ENCODE results near the gene IQGAP2. TPM values are rescaled to one million over a fixed set of nuclear protein-coding genes. Genes with fewer than 3 reads are reported as not detected.

IQGAP2 gene
- total RNA-seq, 1 experiment from 2014 or later, result not detected

DNA sequence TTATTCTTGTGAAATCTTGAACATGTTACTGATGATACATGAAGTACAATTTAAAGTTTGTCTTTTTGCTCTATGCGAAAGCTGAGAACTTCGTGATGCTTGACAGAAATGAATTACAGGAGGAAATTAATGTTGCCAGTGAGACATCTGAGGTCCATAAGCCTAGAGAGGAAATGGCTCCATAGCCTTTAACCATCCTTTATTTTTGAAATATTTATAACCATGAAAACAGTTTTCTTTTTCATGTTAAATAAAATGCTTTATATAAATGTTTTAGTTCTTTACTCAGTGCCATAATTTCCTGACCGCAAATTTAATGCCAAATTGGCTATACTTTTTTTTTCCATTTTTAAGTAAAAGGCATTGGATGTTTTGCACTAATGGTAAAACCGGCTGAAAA is 191.0 kb downstream of the IQGAP2 start:
- ChIA-PET POLR2A (ENCODE audit: unreplicated experiment) (no interaction called here), CTCF (no interaction called here)
- no peaks in the 10 kb centered on the region for H3K36me3 ChIP-seq (ENCODE audit: low read depth)
- no peaks in the 10 kb centered on the region for H3K9me2 ChIP-seq (ENCODE audit: insufficient read depth)
- H4K20me1 ChIP-seq (ENCODE audit: insufficient read depth), result no peaks in the 10 kb centered on the region
- H3K79me2 ChIP-seq (ENCODE audit: low read depth), result no peaks in the 10 kb centered on the region
- H3K4me1 ChIP-seq (replicated peaks; ENCODE audit: insufficient read depth), result no peaks in the 10 kb centered on the region
- no peaks in the 10 kb centered on the region for H3K9me3 ChIP-seq (ENCODE audit: insufficient read depth, low read depth)
- H3K27me3 ChIP-seq (ENCODE audit: insufficient read depth, low read depth), result peaks cover 6% of the 10 kb centered on the region; the same call in 1 of the 2 replicates
- H2AFZ ChIP-seq, result no peak overlapping the region
- no peaks in the 10 kb centered on the region for H3F3A ChIP-seq (ENCODE audit: insufficient read depth, low read depth)
- no peak overlapping the region for H3K4me2 ChIP-seq
- BruUV-seq (replicated peaks), result no TSS peak
- no peak for DNase-seq
- TF ChIP-seq EZH2 (IDR thresholded peaks at IDR 0.05; ENCODE audit: low read depth), result no peak
- TF ChIP-seq, protein P1, sequence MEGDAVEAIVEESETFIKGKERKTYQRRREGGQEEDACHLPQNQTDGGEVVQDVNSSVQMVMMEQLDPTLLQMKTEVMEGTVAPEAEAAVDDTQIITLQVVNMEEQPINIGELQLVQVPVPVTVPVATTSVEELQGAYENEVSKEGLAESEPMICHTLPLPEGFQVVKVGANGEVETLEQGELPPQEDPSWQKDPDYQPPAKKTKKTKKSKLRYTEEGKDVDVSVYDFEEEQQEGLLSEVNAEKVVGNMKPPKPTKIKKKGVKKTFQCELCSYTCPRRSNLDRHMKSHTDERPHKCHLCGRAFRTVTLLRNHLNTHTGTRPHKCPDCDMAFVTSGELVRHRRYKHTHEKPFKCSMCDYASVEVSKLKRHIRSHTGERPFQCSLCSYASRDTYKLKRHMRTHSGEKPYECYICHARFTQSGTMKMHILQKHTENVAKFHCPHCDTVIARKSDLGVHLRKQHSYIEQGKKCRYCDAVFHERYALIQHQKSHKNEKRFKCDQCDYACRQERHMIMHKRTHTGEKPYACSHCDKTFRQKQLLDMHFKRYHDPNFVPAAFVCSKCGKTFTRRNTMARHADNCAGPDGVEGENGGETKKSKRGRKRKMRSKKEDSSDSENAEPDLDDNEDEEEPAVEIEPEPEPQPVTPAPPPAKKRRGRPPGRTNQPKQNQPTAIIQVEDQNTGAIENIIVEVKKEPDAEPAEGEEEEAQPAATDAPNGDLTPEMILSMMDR (conservative IDR thresholded peaks at IDR 0.05), result no peak
- no peak overlapping the region for H3K27ac ChIP-seq
- intact Hi-C loops (cut with micrococcal nuclease; ENCODE audit: unreplicated experiment), result no loop called here
- no peak overlapping the region for H3K4me3 ChIP-seq

DNA sequence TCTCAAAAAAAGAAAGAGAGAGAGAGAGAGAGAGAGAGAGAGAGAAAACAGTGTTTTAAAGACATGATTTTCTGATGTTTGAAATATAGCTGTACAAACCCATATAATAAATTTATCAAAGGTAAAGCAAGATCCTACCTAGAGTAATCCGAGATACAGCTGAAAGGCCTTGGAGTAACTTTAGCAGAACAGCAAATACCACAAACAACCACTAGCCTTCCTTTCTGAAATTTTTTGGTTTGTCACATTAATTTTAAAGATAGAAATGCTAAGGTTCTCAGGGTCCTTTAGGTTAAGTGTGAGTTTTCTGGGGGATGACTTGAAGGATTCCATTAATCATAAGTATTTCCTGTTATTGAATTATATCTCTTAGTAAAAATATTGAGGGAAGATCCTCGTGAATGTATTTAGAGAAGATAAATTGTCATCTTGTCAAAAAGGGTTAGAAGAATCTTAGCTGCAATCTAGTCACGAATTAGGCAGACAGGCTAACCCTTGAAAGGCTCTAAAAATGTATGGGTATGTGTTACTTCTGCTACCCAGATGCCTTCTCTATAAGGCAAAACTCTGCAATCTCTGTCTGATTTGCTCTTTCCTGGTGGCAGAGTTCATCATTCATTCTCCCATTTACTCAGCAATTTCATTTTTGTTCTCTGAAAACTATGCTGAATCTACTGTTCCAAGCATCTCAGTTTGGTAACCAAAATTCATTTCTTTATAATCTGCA is 192.8 kb downstream of the IQGAP2 start:
- Histone ChIP-seq H3K4me1 (replicated peaks; ENCODE audit: insufficient read depth) (no peaks in the 10 kb centered on the region), H3K4me2 (no peak overlapping the region), H3F3A (ENCODE audit: insufficient read depth, low read depth) (no peaks in the 10 kb centered on the region), H3K36me3 (ENCODE audit: low read depth) (no peaks in the 10 kb centered on the region), H3K9me3 (ENCODE audit: insufficient read depth, low read depth) (no peaks in the 10 kb centered on the region), H2AFZ (no peak overlapping the region), H3K27me3 (ENCODE audit: insufficient read depth, low read depth) (peaks cover 6% of the 10 kb centered on the region; the same call in 1 of the 2 replicates), H3K79me2 (ENCODE audit: low read depth) (no peaks in the 10 kb centered on the region), H4K20me1 (ENCODE audit: insufficient read depth) (no peaks in the 10 kb centered on the region), H3K27ac (no peak overlapping the region), H3K4me3 (no peak overlapping the region), H3K9me2 (ENCODE audit: insufficient read depth) (no peaks in the 10 kb centered on the region)
- intact Hi-C loops (cut with micrococcal nuclease; ENCODE audit: unreplicated experiment), result no loop called here
- no TSS peak for BruUV-seq (replicated peaks)
- DNase-seq, result no peak
- TF ChIP-seq, protein P1 (conservative IDR thresholded peaks at IDR 0.05), result no peak
- no peak for TF ChIP-seq EZH2 (IDR thresholded peaks at IDR 0.05; ENCODE audit: low read depth)
- POLR2A ChIA-PET (ENCODE audit: unreplicated experiment), result no interaction called here
- CTCF ChIA-PET, result interaction anchor here (0.6 kb wide), 1 partner anchor 158 kb away, joined by 3 read pairs; no protein-coding TSS in a partner anchor

DNA sequence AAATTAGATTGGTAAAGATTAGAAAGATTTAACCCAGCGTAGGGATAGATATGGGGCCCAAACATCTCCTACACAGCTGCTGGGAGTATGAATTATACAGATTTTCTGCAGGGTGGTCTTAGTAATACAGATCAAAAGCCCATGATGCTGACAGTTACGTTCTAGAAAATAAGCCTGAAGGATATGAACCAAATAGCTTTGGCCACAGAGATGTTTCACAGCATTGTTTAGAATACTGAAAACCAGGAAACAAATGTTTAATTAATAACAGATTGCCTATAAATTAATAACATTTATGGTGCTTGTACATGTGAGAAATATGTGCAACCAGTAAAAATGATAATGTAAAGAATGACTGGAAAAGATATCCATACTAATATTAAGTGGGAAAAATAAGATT is 195.4 kb downstream of the IQGAP2 start:
- no peaks in the 10 kb centered on the region for H4K20me1 ChIP-seq (ENCODE audit: insufficient read depth)
- H3K79me2 ChIP-seq (ENCODE audit: low read depth), result no peaks in the 10 kb centered on the region
- no peak for TF ChIP-seq EZH2 (IDR thresholded peaks at IDR 0.05; ENCODE audit: low read depth)
- TF ChIP-seq, protein P1 (conservative IDR thresholded peaks at IDR 0.05), result no peak
- H3K9me3 ChIP-seq (ENCODE audit: insufficient read depth, low read depth), result no peaks in the 10 kb centered on the region
- H3K27me3 ChIP-seq (ENCODE audit: insufficient read depth, low read depth), result no peaks in the 10 kb centered on the region
- ChIA-PET CTCF (interaction anchor here (0.5 kb wide), 1 partner anchor 114 kb away, joined by 4 read pairs; no protein-coding TSS in a partner anchor), POLR2A (ENCODE audit: unreplicated experiment) (no interaction called here)
- no peaks in the 10 kb centered on the region for H3K9me2 ChIP-seq (ENCODE audit: insufficient read depth)
- no peak overlapping the region for H3K4me2 ChIP-seq
- no peak overlapping the region for H3K27ac ChIP-seq
- BruUV-seq (replicated peaks), result no TSS peak
- no peak for DNase-seq
- H3K36me3 ChIP-seq (ENCODE audit: low read depth), result no peaks in the 10 kb centered on the region
- no peak overlapping the region for H3K4me3 ChIP-seq
- intact Hi-C loops (cut with micrococcal nuclease; ENCODE audit: unreplicated experiment), result no loop called here
- H3F3A ChIP-seq (ENCODE audit: insufficient read depth, low read depth), result no peaks in the 10 kb centered on the region
- H3K4me1 ChIP-seq (replicated peaks; ENCODE audit: insufficient read depth), result no peaks in the 10 kb centered on the region
- H2AFZ ChIP-seq, result no peak overlapping the region
